ENCODE measurements around the gene PRR14L.
A peak's percentile ranks its signal among the peaks of the same experiment; 100 is the strongest.
"Not testable (repeated sequence)": the region's sequence is repeated elsewhere in the genome, so short reads cannot be mapped to it uniquely, and the experiment has no call there.

The PRR14L gene

DNA sequence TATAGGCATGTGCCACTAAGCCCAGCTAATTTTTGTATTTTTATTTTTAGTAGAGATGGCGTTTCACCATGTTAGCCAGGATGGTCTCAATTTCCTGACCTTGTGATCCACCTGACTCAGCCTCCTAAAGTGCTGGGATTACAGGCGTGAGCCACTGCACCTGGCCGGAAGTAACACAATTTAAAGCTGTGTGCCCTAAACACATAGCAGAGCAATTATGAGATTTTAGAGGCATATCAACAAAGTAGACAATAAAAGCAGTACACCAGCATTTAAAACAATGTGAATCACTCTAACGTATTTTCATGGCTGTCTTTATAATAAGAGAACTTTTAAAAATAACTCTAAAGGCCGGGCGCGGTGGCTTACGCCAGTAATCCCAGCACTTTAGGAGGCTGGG is 42.4 kb downstream of the PRR14L start:
- DNase-seq (ENCODE audit: low read depth): no peak
- H3K4me3 ChIP-seq (ENCODE audit: low read depth, low read length): no peak overlapping the region
- TF ChIP-seq MYC (IDR thresholded peaks at IDR 0.05; ENCODE audit: low read depth, low read length) (no peak), POLR2A (IDR thresholded peaks at IDR 0.05; ENCODE audit: extremely low read depth, insufficient read length) (no peak), MAX (IDR thresholded peaks at IDR 0.05; ENCODE audit: low read depth, low read length) (no peak)
- TF ChIP-seq, protein P1, sequence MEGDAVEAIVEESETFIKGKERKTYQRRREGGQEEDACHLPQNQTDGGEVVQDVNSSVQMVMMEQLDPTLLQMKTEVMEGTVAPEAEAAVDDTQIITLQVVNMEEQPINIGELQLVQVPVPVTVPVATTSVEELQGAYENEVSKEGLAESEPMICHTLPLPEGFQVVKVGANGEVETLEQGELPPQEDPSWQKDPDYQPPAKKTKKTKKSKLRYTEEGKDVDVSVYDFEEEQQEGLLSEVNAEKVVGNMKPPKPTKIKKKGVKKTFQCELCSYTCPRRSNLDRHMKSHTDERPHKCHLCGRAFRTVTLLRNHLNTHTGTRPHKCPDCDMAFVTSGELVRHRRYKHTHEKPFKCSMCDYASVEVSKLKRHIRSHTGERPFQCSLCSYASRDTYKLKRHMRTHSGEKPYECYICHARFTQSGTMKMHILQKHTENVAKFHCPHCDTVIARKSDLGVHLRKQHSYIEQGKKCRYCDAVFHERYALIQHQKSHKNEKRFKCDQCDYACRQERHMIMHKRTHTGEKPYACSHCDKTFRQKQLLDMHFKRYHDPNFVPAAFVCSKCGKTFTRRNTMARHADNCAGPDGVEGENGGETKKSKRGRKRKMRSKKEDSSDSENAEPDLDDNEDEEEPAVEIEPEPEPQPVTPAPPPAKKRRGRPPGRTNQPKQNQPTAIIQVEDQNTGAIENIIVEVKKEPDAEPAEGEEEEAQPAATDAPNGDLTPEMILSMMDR (IDR thresholded peaks at IDR 0.05; ENCODE audit: low read depth, low read length): no peak

DNA sequence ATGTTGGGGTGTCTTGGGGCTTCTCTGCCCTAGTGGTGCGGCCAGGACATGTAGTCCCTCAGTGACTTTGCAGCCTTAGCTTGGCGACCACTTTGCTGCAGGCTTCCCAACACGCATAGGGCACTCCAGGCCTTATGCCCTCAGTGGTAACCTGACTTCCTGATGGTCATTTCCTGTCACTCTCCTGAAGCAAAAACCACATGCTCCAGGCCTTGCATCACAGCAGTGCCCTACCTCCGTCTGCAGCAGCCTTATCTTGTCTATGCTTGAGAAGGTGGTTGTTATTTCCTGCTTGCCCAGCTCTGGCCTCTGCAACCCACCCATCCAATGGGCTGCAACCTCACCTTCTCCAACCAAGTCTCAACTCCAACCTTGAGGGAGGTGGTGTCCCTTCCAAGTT is 54.5 kb downstream of the PRR14L start:
- no peak overlapping the region for H3K4me3 ChIP-seq (ENCODE audit: low read depth, low read length)

GRCh38 chr22:31694046-31694445 is 55.9 kb downstream of the PRR14L start:
- H3K4me3 ChIP-seq (ENCODE audit: low read depth, low read length); DNase-seq (ENCODE audit: low read depth): not testable (repeated sequence)

More for the DNA sequence above, 54.5 kb downstream of the PRR14L start:
- peak; percentile 75 for TF ChIP-seq MAX (IDR thresholded peaks at IDR 0.05; ENCODE audit: low read depth, low read length)
- TF ChIP-seq POLR2A (IDR thresholded peaks at IDR 0.05; ENCODE audit: extremely low read depth, insufficient read length): no peak
- TF ChIP-seq MYC (IDR thresholded peaks at IDR 0.05; ENCODE audit: low read depth, low read length): peak; percentile 70
- DNase-seq (ENCODE audit: low read depth): peak; percentile 82

GRCh38 chr22:31692186-31692886 is 57.6 kb downstream of the PRR14L start:
- DNase-seq (ENCODE audit: low read depth): peak; percentile 89
- TF ChIP-seq MAX (IDR thresholded peaks at IDR 0.05; ENCODE audit: low read depth, low read length) (no peak), MYC (IDR thresholded peaks at IDR 0.05; ENCODE audit: low read depth, low read length) (no peak), POLR2A (IDR thresholded peaks at IDR 0.05; ENCODE audit: extremely low read depth, insufficient read length) (no peak)
- TF ChIP-seq, protein P1 (IDR thresholded peaks at IDR 0.05; ENCODE audit: low read depth, low read length): no peak
- H3K4me3 ChIP-seq (ENCODE audit: low read depth, low read length): no peak overlapping the region

GRCh38 chr22:31691408-31691807 is 58.5 kb downstream of the PRR14L start:
- no peak overlapping the region for H3K4me3 ChIP-seq (ENCODE audit: low read depth, low read length)
- DNase-seq (ENCODE audit: low read depth): no peak
- TF ChIP-seq MAX (IDR thresholded peaks at IDR 0.05; ENCODE audit: low read depth, low read length) (no peak), MYC (IDR thresholded peaks at IDR 0.05; ENCODE audit: low read depth, low read length) (no peak), POLR2A (IDR thresholded peaks at IDR 0.05; ENCODE audit: extremely low read depth, insufficient read length) (no peak)
- TF ChIP-seq, protein P1 (IDR thresholded peaks at IDR 0.05; ENCODE audit: low read depth, low read length): no peak

DNA sequence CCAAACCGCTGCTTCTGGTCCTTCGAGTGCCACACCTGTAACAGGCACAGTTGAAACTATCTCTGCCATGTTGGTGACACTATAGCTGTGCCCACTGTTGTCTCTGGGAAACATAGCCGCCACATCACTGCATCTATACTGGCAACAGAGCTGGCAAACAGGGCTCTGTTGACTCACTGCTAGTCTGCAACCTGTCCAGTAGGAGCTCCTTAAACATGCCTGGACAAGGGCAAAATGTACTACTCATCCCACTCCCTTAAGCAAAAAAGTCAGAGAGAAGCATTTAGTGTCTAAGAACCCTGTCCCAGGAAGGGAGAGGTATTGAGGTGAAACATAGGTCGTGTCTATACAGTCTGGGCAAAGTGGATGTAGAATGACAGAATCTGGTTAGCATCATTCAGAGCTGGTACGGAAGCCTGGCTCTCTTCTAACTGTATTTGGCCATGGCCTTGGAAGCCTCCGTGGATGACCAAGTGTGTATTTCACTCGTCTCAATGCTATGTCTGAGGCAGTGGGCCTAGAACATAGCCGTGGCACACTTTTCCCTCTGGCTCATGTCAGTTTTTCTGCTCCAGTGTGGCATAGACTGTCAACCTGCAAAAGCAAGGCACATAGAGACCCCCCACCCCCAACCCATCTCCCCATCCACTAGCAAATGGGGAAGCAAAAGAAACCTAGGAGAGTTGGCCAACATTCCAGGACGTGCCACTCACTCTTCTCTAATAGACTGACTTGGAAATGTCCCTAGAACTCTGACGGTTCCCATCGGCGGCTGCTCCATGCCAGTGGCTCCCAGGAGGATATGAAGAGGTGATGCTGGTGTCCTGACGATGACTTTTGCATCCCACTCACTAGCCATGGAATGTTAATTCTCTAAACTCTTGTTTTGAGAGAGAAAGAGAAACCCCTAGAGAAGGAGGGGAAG is 66.5 kb downstream of the PRR14L start:
- H3K4me3 ChIP-seq (ENCODE audit: low read depth, low read length): no peak overlapping the region
- no peak for DNase-seq (ENCODE audit: low read depth)
- TF ChIP-seq, protein P1 (IDR thresholded peaks at IDR 0.05; ENCODE audit: low read depth, low read length): no peak
- TF ChIP-seq MYC (IDR thresholded peaks at IDR 0.05; ENCODE audit: low read depth, low read length): no peak
- TF ChIP-seq POLR2A (IDR thresholded peaks at IDR 0.05; ENCODE audit: extremely low read depth, insufficient read length): no peak
- TF ChIP-seq MAX (IDR thresholded peaks at IDR 0.05; ENCODE audit: low read depth, low read length): no peak

Data from NB4 (cell line).